ELR (cell line): ENCODE data around the gene USP46.
A peak's percentile ranks its signal among the peaks of the same experiment; 100 is the strongest.

Experiments used
- DNase-seq: peaks from one replicate; pipeline ENCODE4 v3.0.0-alpha.2; 2015; ENCODE audit warnings: low read depth

USP46 gene

GRCh38 chr4:52618795-52619590 is 40.1 kb downstream of the USP46 start:
- no peak for DNase-seq

GRCh38 chr4:52617336-52618020 is 41.6 kb downstream of the USP46 start:
- no peak for DNase-seq

- DNase-seq = no peak
Measured at GRCh38 chr4:52614241-52614640, 44.9 kb downstream of the USP46 start.

GRCh38 chr4:52612341-52612740 is 46.8 kb downstream of the USP46 start:
- DNase-seq = no peak

- no peak for DNase-seq
Measured at GRCh38 chr4:52611030-52611555, 48.0 kb downstream of the USP46 start.

GRCh38 chr4:52606726-52607125 is 52.4 kb downstream of the USP46 start:
- DNase-seq = no peak

- DNase-seq = no peak
Measured at GRCh38 chr4:52606040-52606439, 53.1 kb downstream of the USP46 start.

GRCh38 chr4:52604215-52604614 is 54.9 kb downstream of the USP46 start:
- no peak for DNase-seq

- DNase-seq = no peak
Measured at GRCh38 chr4:52600275-52600674, 58.8 kb downstream of the USP46 start.

GRCh38 chr4:52595001-52595400 is 64.1 kb downstream of the USP46 start:
- no peak for DNase-seq

- no peak for DNase-seq
Measured at GRCh38 chr4:52592287-52592686, 66.8 kb downstream of the USP46 start.

- DNase-seq = peak; percentile 65
Measured at GRCh38 chr4:52588771-52589591, 70.1 kb downstream of the USP46 start.

- peak; percentile 36 for DNase-seq
Measured at GRCh38 chr4:52588097-52588496, 71.0 kb downstream of the USP46 start.

GRCh38 chr4:52586069-52586468 is 73.0 kb downstream of the USP46 start:
- DNase-seq = no peak

- no peak for DNase-seq
Measured at GRCh38 chr4:52585379-52585778, 73.7 kb downstream of the USP46 start.

GRCh38 chr4:52579602-52580272 is 79.4 kb downstream of the USP46 start:
- DNase-seq = no peak

- no peak for DNase-seq
Measured at GRCh38 chr4:52578951-52579350, 80.2 kb downstream of the USP46 start.

- no peak for DNase-seq
Measured at GRCh38 chr4:52577624-52577962, 81.5 kb downstream of the USP46 start.

- DNase-seq = peak; percentile 41
Measured at GRCh38 chr4:52576961-52577623, 82.0 kb downstream of the USP46 start.

GRCh38 chr4:52576326-52576725 is 82.8 kb downstream of the USP46 start:
- no peak for DNase-seq

GRCh38 chr4:52575406-52575805 is 83.7 kb downstream of the USP46 start:
- DNase-seq = no peak
